ENCODE data around the gene ELOVL5. TPM values are rescaled to one million over a fixed set of nuclear protein-coding genes. Genes with fewer than 3 reads are reported as not detected.
"Not testable (repeated sequence)": the region's sequence is repeated elsewhere in the genome, so short reads cannot be mapped to it uniquely, and the experiment has no call there.

Gene ELOVL5
- total RNA-seq, 4 donors from 2014 or later = 58.4 to 97.0 (median 69.7) TPM

- Histone ChIP-seq H3K4me3 (no peak overlapping the region), H3K27me3 (no peaks in the 10 kb centered on the region), H3K27ac (no peak overlapping the region), H3K9me3 (no peaks in the 10 kb centered on the region), H3K36me3 (no peaks in the 10 kb centered on the region), H3K4me1 (peaks cover 0 to 89% (median 20%) of the 10 kb centered on the region in 4 donors)
- 70 to 78% methylated on average over 6 of the region's 6 CpGs for WGBS, 2 donors
- no peak for DNase-seq (ENCODE audit: low spot score in 2 of 2)
- no peak for TF ChIP-seq POLR2A (IDR thresholded peaks at IDR 0.05)
- TF ChIP-seq CTCF (IDR thresholded peaks at IDR 0.05) = no peak
- no peak for TF ChIP-seq EP300 (IDR thresholded peaks at IDR 0.05)
Observed at GRCh38 chr6:53310771-53311585, 37.8 kb downstream of the ELOVL5 start.

GRCh38 chr6:53309901-53310300 is 38.8 kb downstream of the ELOVL5 start:
- H3K27me3 ChIP-seq = no peaks in the 10 kb centered on the region
- no peak overlapping the region for H3K27ac ChIP-seq
- H3K4me1 ChIP-seq = peaks cover 0 to 78% (median 18%) of the 10 kb centered on the region in 4 donors
- no peaks in the 10 kb centered on the region for H3K36me3 ChIP-seq
- no peaks in the 10 kb centered on the region for H3K9me3 ChIP-seq
- H3K4me3 ChIP-seq = no peak overlapping the region
- 59 to 63% methylated on average over 4 of the region's 4 CpGs for WGBS, 2 donors
- TF ChIP-seq EP300 (IDR thresholded peaks at IDR 0.05) = no peak
- TF ChIP-seq CTCF (IDR thresholded peaks at IDR 0.05) = no peak
- TF ChIP-seq POLR2A (IDR thresholded peaks at IDR 0.05) = no peak
- no peak for DNase-seq (ENCODE audit: low spot score in 2 of 2)

- Histone ChIP-seq H3K36me3 (no peaks in the 10 kb centered on the region), H3K4me3 (no peak overlapping the region), H3K27me3 (no peaks in the 10 kb centered on the region), H3K27ac (peak overlapping the region in 1 of 4 donors; percentile 6), H3K4me1 (peaks cover 0 to 72% (median 17%) of the 10 kb centered on the region in 4 donors), H3K9me3 (no peaks in the 10 kb centered on the region)
- DNase-seq (ENCODE audit: low spot score in 2 of 2) = no peak
- 55 to 66% methylated on average over 7 of the region's 7 CpGs for WGBS, 2 donors
- no peak for TF ChIP-seq CTCF (IDR thresholded peaks at IDR 0.05)
- TF ChIP-seq POLR2A (IDR thresholded peaks at IDR 0.05) = no peak
- TF ChIP-seq EP300 (IDR thresholded peaks at IDR 0.05) = no peak
Observed at GRCh38 chr6:53309059-53309900, 39.5 kb downstream of the ELOVL5 start.

- H3K4me3 ChIP-seq = no peak overlapping the region
- peaks cover 0 to 74% (median 25%) of the 10 kb centered on the region in 4 donors for H3K4me1 ChIP-seq
- no peaks in the 10 kb centered on the region for H3K36me3 ChIP-seq
- WGBS, 2 donors = 40 to 44% methylated on average over 1 of the region's 1 CpG
- H3K27me3 ChIP-seq = no peaks in the 10 kb centered on the region
- DNase-seq (ENCODE audit: low spot score in 2 of 2) = no peak
- no peaks in the 10 kb centered on the region for H3K9me3 ChIP-seq
- no peak overlapping the region for H3K27ac ChIP-seq
- no peak for TF ChIP-seq CTCF (IDR thresholded peaks at IDR 0.05)
- TF ChIP-seq POLR2A (IDR thresholded peaks at IDR 0.05) = no peak
- TF ChIP-seq EP300 (IDR thresholded peaks at IDR 0.05) = no peak
Observed at GRCh38 chr6:53306819-53307347, 41.9 kb downstream of the ELOVL5 start.

GRCh38 chr6:53306217-53306616 is 42.5 kb downstream of the ELOVL5 start:
- not testable (repeated sequence) for DNase-seq (ENCODE audit: low spot score in 2 of 2); H3K4me3 ChIP-seq; H3K27me3 ChIP-seq; H3K9me3 ChIP-seq; H3K36me3 ChIP-seq; H3K27ac ChIP-seq
- WGBS, 2 donors = 55 to 61% methylated on average over 1 of the region's 1 CpG
- peaks cover 0 to 79% (median 32%) of the 10 kb centered on the region in 4 donors for H3K4me1 ChIP-seq

- peaks cover 0 to 79% (median 35%) of the 10 kb centered on the region in 4 donors for H3K4me1 ChIP-seq
- H3K9me3 ChIP-seq; H3K27ac ChIP-seq; H3K4me3 ChIP-seq; H3K27me3 ChIP-seq; DNase-seq (ENCODE audit: low spot score in 2 of 2); H3K36me3 ChIP-seq: not testable (repeated sequence)
- 98 to 100% methylated on average over 2 to 37 of the region's 37 CpGs for WGBS, 2 donors
Observed at GRCh38 chr6:53305506-53306005, 43.2 kb downstream of the ELOVL5 start.

- not testable (repeated sequence) for H3K27ac ChIP-seq
Observed at GRCh38 chr6:53304953-53305352, 43.8 kb downstream of the ELOVL5 start.

More at GRCh38 chr6:53304953-53305352, 43.8 kb downstream of the ELOVL5 start:
- not testable (repeated sequence) for DNase-seq (ENCODE audit: low spot score in 2 of 2); H3K9me3 ChIP-seq; H3K36me3 ChIP-seq; H3K4me3 ChIP-seq; H3K27me3 ChIP-seq
- 100% methylated on average over 2 of the region's 32 CpGs; no CpG with 5 or more reads in 1 of the 2 donors for WGBS, 2 donors
- H3K4me1 ChIP-seq = peaks cover 0 to 79% (median 40%) of the 10 kb centered on the region in 4 donors
